HG03460 (cell line): ENCODE measurements around the gene CHGA.

ENCODE experiments used
- ATAC-seq: cut with Tn5 transposase; IDR thresholded peaks from one replicate; pipeline ENCODE4 v1.9.1; 2021; ENCODE audit not compliant: unreplicated experiment

The CHGA gene

GRCh38 chr14:92929689-92930608, 7.0 kb downstream of the CHGA start:
- no peak for ATAC-seq

GRCh38 chr14:92930737-92931602, 8.0 kb downstream of the CHGA start:
- no peak for ATAC-seq

- no peak for ATAC-seq
Observed at GRCh38 chr14:92931681-92932447, 8.9 kb downstream of the CHGA start.

DNA sequence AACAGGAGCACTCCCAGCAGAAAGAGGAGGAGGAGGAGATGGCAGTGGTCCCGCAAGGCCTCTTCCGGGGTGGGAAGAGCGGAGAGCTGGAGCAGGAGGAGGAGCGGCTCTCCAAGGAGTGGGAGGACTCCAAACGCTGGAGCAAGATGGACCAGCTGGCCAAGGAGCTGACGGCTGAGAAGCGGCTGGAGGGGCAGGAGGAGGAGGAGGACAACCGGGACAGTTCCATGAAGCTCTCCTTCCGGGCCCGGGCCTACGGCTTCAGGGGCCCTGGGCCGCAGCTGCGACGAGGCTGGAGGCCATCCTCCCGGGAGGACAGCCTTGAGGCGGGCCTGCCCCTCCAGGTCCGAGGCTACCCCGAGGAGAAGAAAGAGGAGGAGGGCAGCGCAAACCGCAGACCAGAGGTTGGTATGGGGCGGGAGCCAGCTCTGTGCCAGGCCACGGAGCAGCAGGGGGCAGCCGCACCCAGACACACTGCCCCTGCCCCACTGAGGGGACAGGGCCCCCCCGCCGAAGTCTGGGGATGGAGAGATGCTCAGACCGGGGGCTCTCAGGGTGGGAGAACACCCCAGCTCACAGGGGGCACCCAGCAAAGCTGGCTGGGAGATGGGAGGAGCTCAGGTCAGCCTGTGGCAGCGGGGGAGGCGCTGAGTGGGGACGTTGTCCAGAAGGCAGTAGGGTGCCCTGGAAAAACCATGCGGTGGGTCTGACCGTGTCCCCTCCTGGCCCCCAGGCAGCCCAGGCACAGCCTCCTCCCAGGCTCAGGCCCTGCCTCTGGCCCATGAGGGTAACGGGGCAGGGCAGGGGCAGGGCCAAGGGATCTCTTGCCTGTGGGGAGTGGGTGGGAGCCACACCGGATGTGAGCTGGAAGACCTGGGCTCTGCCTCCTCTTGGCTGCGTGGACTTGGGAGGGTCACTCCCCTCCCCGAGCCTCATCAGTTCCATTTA, 9.8 kb downstream of the CHGA start:
- ATAC-seq: no peak

DNA sequence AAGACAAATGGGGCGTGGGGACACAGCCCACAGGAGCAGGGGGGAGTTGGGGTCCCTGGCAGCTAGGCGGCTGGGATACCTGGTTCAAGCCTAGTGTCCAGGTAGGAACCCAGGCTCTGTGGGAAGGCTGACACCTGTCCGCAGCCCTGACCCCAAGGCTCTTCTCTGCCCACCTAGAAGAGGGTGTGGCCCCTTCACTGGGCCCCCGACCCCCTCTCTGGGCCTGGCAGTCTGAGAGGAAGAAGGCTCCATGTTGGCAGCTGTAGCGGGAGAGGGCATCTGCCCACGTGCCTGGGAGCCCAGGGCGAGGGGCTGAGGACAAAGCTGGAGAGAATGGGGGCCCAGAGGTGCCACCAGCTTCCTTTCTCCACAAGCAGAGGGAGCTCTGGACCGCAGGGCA, 10.5 kb downstream of the CHGA start:
- ATAC-seq: no peak

DNA sequence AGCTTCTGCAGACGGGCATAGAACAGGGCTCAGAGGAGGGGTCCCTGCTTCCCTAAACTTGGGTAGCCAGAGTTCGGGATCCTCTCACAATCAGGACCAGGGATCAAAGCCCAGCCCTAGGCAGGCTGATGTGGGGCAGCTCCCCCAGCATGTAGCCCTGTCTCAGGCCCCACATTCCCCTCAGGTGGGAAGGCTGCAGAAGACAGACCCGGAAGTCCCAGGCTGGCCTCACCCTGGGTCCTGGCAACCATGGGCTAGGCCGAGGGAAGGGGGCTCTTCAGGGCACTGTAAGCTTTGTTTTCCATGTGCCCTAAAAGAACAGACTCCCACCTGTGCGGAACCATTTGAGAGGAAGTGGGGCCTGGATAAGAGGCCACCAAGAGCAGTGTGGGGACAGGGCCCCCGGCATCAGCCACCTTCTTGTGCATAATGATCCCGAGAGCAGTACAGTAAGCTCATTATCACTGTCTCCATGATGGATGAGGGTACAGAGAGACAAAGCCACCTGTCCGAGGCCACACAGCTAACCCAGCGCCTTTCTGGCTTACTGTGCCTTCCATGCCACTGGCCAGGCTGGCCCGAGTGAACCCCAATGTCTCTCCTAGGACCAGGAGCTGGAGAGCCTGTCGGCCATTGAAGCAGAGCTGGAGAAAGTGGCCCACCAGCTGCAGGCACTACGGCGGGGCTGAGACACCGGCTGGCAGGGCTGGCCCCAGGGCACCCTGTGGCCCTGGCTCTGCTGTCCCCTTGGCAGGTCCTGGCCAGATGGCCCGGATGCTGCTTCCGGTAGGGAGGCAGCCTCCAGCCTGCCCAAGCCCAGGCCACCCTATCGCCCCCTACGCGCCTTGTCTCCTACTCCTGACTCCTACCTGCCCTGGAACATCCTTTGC, 11.5 kb downstream of the CHGA start:
- ATAC-seq: no peak

- no peak for ATAC-seq
Observed at GRCh38 chr14:92935446-92935845, 12.5 kb downstream of the CHGA start.

GRCh38 chr14:92936085-92936484, 13.1 kb downstream of the CHGA start:
- ATAC-seq: no peak

DNA sequence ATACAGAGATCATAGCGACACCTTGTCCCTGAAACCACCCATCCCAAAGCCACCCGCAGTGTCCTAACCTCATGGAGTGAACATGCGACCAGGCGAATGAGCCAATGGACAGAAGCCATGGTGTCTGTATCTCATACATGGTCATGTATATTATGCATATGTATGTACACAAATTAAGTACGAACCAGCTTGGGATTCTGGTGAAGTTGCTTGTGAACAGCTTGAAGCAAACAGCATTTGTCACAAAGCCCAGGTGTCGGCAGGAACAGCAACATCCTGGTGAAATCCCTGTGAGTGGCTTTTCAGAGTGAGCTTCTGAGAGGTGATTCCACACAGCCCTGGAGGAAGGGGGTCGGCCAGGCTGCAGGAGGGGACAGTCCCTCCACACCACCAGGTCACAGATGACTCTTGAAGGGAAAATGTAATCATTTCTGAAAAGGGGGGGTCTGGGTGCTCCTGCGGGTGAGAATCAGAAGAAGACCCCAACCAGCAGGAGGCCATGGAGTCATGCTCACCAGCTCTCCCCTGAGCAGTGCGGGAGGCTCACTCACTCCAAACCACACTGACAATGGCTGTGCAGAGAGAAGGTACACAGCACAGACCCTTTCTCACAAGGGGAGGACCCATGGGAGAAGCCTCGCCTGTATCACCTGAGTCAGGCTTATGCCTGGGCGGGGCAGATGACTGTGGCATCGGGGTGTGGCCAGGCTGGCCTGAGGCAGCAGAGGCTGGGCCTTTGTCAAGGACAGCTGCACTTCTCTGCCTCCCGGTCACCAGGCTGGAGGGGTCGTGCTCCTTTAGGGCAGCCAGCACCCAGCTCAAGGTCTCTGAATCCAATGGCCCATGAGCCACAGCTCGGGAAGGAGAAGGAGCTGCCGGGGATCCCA, 14.3 kb downstream of the CHGA start:
- no peak for ATAC-seq

DNA sequence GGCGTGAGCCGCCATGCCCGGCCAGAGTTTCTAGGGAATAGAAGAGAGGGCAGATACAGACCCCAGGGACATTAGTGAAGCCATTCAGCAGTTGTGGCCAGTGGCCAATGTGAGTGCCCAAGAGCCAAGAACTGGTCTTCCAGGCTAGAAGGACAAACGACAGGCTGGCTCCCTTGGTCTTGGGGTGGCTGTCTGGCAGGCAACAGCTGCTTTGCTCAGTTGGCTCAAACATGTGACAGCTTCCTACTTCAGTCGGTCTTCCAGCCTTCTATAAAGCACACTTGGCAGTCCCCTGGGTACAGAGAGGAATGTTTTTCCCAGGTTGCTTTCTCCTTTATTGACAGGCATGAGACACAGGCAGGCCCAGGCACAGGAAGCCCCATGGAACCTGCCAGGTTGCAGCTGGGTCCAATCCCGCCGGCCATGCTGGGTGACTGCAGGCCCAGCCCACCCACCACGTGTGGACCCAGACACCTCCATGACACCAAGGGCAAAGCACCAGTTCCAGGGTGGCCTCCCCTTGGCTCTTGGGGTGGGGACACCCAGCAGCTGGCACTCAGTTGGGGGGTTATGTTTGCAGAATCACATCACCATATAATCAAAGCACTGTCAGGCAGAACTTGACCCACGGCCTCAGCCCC, 15.4 kb downstream of the CHGA start:
- no peak for ATAC-seq

GRCh38 chr14:92938890-92939671, 16.1 kb downstream of the CHGA start:
- no peak for ATAC-seq

- no peak for ATAC-seq
Observed at GRCh38 chr14:92939699-92940098, 16.7 kb downstream of the CHGA start.

DNA sequence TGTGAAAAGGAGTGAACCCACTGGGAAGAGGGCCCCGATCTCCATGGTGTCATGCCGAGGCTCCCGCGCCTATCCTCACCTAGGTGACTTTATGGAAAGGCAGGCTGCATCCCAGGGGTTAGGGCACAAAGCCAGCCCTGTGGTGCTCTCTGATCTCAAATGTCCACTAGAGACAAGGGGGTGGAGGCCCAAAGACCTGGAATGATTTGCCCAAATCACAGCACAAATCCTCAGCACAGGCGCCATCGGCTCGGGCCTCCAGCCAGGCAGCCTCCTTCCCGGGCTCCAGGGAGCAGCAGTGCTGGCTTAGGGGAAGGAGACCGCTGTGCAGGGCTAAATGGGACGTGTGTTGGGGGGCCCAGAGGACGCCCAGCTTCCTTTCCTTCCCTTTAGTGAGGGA, 17.6 kb downstream of the CHGA start:
- ATAC-seq: no peak

GRCh38 chr14:92941531-92941930, 18.6 kb downstream of the CHGA start:
- ATAC-seq: no peak

DNA sequence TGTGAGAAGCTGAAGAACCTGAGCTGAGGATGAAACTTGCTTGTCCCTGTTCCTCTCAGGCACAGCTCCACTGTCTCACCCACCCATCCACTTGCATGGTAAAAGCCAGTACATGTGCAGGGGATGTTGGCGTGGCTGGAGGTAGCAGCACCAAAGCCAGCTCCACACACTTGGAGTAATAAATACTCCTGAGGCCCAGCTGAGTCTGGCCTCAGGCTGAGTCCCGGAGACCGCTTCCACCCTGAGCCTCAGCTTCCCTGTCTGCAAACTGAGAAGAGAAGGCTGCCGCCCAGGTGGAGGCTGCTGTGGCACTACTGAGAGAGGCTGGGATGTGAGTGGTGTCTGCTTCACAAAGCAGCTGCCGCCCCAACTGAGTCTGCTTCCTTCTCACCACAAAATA, 19.2 kb downstream of the CHGA start:
- no peak for ATAC-seq

- no peak for ATAC-seq
Observed at GRCh38 chr14:92942576-92942975, 19.6 kb downstream of the CHGA start.
